Natural killer cell treated with Interleukin-12 subunit alpha and Interleukin-12 subunit beta and Interleukin-15 and Interleukin-18, amount 100 ng/mL, for 72 hours (primary cell): ENCODE results near the gene SUN1. TPM values are rescaled to one million over a fixed set of nuclear protein-coding genes. Genes with fewer than 3 reads are reported as not detected.

Source experiments
- ATAC-seq, 2 donors: fragments of 150-1000 bp; cut with Tn5 transposase in 1 of 2; sonication (Bioruptor Pico), chemical (Tn5 transposase) in 1 of 2; 2 replicates each; pipeline ENCODE4 v1.10.0; 2021
- DNase-seq: peaks from one replicate; pipeline ENCODE4 v3.0.0; 2022; ENCODE audit warnings: low spot score
- H3K27ac Mint-ChIP-seq, 2 donors: 1 replicate in 1 of 2; 2 replicates in 1 of 2; pipeline ENCODE4 v1.8.0; 2022; ENCODE audit warnings: mixed read lengths in 2 of 2, mild to moderate bottlenecking in 1 of 2, moderate library complexity in 1 of 2
- H3K27me3 Mint-ChIP-seq, 2 donors: 1 replicate in 1 of 2; 2 replicates in 1 of 2; pipeline ENCODE4 v1.8.0; 2022; ENCODE audit warnings: mixed read lengths in 2 of 2
- H3K36me3 Mint-ChIP-seq: one replicate; pipeline ENCODE4 v1.8.0; 2022; ENCODE audit warnings: mixed read lengths
- H3K4me1 Mint-ChIP-seq, 2 donors: 1 replicate in 1 of 2; 2 replicates in 1 of 2; pipeline ENCODE4 v1.8.0; 2022; ENCODE audit warnings: low read depth in 2 of 2, mixed read lengths in 2 of 2, mild to moderate bottlenecking in 1 of 2
- H3K4me3 Mint-ChIP-seq: one replicate; pipeline ENCODE4 v1.8.0; 2022; ENCODE audit warnings: mixed read lengths
- H3K9me3 Mint-ChIP-seq: 2 replicates; pipeline ENCODE4 v1.8.0; 2022; ENCODE audit warnings: mixed read lengths
- total RNA-seq, 2 donors: library from RNA; stranded (reverse); gene quantifications; one replicate each; pipeline ENCODE4 v1.2.3, GENCODE V29; 2022

SUN1 gene
- total RNA-seq, 2 donors from 2014 or later, result 34.3 to 50.4 TPM

DNA sequence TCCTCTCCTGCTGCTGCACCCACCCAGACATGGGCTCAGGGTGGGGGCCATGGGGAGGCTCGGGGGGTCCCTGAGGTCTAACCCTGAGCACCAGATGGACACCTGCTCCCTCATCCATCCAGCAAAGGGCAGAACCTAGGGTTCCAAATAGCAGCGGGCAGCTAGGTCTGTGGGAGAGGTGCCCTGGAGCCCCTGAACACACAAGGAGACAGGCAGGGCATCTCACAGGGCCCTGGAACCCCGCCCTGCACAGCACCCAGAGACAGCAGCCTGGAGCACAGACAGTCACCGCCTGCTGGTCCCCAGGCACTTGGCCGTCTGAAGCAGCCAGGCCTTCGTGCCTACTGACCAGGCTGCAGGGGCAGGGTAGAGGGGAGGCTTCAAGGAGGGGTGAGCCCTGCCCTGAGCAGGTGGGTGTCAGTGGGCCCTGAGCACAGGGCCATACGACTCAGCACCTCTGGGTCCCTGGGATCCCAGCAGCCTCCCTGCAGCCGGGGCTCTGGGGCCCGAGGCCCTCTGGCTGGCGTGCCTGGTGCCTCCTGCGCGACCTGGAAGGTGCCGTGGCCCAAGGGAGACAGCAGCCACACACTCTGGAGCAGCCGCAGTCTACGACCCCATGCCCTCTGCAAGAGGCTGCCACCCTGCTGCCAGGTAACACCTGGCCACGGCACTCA is 82.4 kb downstream of the SUN1 start:
- Mint-ChIP-seq H3K27ac (no peak overlapping the region), H3K4me3 (no peak overlapping the region), H3K9me3 (peaks cover 3% of the 10 kb centered on the region), H3K4me1 (peaks cover 11 to 40% of the 10 kb centered on the region in 2 donors), H3K36me3 (no peaks in the 10 kb centered on the region), H3K27me3 (no peaks in the 10 kb centered on the region)
- ATAC-seq, result no peak
- peak; percentile 32 for DNase-seq

DNA sequence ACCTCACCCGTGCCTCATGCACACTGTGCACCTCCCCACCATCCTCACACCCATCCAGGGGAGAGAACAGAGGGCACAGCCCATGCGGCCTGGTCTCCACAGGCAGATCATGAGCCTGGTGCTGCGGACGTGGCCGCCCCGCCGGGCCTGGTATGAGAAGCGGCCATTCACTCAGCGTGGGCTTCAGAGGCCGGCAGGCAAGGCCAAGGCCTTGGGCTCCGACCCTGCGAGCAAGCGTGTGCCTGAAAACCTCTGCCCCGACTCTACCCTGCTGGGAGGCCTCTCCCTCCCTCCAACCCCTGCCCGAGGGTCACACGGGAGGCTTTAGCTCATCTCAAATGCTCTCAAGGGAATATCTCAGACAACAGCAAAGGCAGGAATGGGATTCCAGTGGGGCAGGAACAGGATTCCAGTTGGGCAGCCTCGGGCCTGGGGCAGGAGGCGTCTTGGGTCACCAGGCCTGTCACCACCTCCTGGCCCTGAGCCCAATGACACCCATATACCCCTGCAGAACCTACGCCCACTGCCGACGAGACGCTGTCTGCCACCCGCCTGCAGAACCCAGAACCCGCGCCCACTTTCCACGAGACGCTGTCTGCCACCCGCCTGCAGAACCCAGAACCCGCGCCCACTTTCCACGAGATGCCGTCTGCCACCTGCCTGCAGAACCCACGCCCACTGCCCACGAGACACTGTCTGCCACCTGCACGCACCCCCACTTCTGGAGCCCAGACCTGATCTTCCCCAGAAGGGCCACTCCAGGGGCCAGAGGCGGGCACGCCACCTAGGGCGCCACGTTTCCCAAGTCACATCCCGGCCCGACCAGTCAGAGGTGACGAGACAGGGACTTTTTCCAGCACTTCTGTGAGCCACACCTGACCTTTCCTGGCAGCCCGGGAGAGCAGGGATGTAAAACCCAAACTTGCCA is 83.3 kb downstream of the SUN1 start:
- Mint-ChIP-seq H3K4me3 (no peak overlapping the region), H3K9me3 (peaks cover 3% of the 10 kb centered on the region), H3K27ac (peak overlapping the region in 1 of 2 donors; percentile 56), H3K4me1 (peaks cover 11 to 33% of the 10 kb centered on the region in 2 donors), H3K27me3 (no peaks in the 10 kb centered on the region), H3K36me3 (no peaks in the 10 kb centered on the region)
- ATAC-seq (peak; percentile 8 to 21), DNase-seq (peak; percentile 55)

DNA sequence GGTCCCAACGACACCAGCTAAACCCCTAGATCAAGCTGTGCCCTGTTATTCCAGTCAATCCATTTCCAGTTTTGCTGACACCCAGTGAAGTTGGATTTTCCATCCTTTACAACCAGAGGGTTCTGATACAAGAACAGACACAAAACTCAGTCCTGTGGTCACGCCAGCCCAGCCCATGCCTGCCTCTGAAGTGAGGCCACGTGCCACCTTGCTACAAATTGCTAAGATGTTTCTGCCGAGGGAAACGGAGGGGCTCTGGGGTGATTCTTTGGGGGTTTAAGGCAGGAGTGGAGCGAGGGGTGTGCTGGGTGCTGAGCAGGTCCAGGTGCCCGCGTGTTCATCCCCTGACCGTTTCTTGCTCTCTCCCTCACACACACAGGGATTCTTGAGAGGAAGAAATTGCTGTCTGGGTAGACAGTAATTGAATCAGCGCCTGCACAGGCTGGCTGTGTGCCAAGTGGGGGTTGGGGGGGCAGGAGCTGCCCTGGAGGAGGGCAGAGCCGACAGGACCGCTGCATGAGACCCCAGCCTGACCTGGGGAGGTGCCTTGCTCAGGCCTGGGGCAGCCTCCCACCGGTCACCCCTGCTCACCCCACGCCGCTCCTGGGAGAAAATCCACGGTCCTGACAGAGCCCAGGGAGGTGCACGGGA is 84.1 kb downstream of the SUN1 start:
- ATAC-seq (no peak), DNase-seq (peak; percentile 22)
- Mint-ChIP-seq H3K27ac (peak overlapping the region in 1 of 2 donors; percentile 56), H3K4me3 (no peak overlapping the region), H3K36me3 (no peaks in the 10 kb centered on the region), H3K4me1 (peaks cover 19 to 41% of the 10 kb centered on the region in 2 donors), H3K27me3 (no peaks in the 10 kb centered on the region), H3K9me3 (peaks cover 3% of the 10 kb centered on the region)

DNA sequence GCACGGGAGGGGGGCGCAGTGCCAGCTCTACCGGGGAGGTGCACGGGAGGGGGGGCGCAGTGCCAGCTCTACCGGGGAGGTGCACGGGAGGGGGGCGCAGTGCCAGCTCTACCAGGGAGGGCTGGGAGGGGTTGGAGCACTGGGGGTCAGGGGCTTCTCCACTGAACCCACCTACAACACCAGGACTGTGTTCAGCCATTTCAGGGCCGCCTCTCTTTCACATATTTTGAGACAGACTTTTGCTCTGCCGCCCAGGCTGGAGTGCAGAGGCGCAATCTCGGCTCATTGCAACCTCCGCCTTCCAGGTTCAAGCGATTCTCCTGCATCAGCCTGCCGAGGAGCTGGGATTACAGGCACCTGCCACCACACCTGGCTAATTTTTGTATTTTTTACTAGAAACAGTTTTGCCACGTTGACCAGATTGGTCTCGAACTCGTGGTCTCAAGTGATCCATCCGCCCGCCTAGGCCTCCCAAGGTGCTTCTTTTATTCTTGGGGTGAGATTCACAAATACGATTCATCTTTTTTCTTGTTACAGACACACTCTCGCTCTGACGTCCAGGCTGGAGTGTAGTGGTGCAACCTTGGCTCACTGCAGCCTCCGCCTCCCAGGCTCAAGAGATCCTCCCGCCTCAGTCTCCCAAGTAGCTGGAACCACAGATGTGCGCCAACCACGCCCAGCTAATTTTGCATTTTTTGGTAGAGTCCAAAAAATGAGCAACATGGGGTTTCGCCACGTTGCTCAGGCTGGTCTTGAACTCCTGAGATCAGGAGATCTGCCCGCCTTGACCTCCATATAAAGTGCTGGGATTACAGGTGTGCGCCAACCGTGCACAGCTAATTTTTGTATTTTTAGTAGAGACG is 85.2 kb downstream of the SUN1 start:
- Mint-ChIP-seq H3K36me3 (no peaks in the 10 kb centered on the region), H3K4me3 (no peak overlapping the region), H3K27me3 (no peaks in the 10 kb centered on the region), H3K9me3 (peaks cover 3% of the 10 kb centered on the region), H3K4me1 (peaks cover 21 to 43% of the 10 kb centered on the region in 2 donors), H3K27ac (peak overlapping the region in 1 of 2 donors; percentile 59)
- ATAC-seq, result no peak
- DNase-seq, result peak; percentile 35

- Mint-ChIP-seq H3K27me3 (no peaks in the 10 kb centered on the region), H3K4me1 (peaks cover 21 to 45% of the 10 kb centered on the region in 2 donors), H3K36me3 (no peaks in the 10 kb centered on the region), H3K9me3 (peaks cover 3% of the 10 kb centered on the region), H3K4me3 (no peak overlapping the region), H3K27ac (peak overlapping the region in 1 of 2 donors; percentile 59)
- DNase-seq (peak; percentile 26), ATAC-seq (no peak)
Observed at GRCh38 chr7:918118-918425, 85.8 kb downstream of the SUN1 start.

DNA sequence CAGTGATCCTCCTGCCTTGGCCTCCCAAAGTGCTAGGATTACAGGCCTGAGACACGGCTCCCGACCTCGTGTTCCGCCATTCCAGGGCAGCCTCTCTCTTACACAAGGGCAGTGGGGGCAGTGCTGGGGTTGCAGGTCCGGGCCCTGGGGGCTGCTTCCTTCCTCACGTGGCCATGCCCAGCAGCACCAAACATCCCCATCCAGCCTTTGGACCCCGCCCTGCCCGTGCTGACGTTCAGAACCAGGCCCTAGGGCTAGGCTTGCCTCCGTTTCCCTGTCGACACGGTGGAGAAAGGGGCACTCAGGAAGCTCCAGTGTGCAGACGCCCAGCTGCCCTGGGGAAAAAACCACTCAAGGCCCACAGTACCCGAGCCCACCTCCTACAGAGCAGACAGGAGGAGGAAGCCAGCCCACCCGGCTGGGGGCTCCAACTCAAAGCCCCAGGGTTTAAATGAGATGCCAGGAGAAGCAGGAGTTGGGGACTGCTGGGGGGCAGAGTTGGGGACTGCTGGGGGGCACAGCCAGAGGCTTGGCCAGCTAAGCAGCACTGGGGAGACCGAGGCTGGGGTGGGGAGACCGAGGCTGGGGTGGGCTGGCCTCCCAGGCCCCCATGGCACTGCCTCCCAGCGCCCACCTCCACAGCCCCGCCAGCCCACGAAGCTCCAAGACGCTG is 86.3 kb downstream of the SUN1 start:
- Mint-ChIP-seq H3K27me3 (no peaks in the 10 kb centered on the region), H3K4me1 (peaks cover 21 to 47% of the 10 kb centered on the region in 2 donors), H3K27ac (no peak overlapping the region), H3K36me3 (no peaks in the 10 kb centered on the region), H3K4me3 (no peak overlapping the region), H3K9me3 (peaks cover 3% of the 10 kb centered on the region)
- DNase-seq (peak; percentile 51), ATAC-seq (no peak)

- peaks cover 21 to 47% of the 10 kb centered on the region in 2 donors for H3K4me1 Mint-ChIP-seq
- DNase-seq (no peak), ATAC-seq (no peak)
Observed at GRCh38 chr7:919114-919442, 86.8 kb downstream of the SUN1 start.

DNA sequence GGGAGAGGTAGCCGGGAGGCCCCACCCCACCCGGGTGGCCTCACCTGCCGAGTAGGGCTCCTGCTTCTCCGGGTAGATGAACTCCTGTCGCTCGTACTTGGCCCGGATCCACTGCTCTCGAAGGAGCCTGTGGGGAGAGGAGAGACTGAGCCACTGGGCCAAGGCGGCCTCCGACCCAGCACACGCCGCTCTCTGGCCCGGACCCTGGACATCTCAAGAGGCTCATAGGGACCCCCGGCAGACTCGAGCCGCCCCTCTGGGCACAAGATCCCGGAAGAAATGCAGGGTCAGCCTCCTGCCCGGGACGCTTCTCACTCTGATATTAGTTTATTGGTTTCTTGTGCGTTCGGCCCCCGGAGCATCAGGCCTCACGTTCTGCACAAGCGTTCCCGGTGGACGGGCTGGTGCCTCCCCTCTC is 87.7 kb downstream of the SUN1 start:
- no peak for ATAC-seq
- H3K9me3 Mint-ChIP-seq, result peaks cover 3% of the 10 kb centered on the region

More at GRCh38 chr7:919114-919442, 86.8 kb downstream of the SUN1 start:
- Mint-ChIP-seq H3K27me3 (no peaks in the 10 kb centered on the region), H3K27ac (peak overlapping the region in 1 of 2 donors; percentile 93), H3K9me3 (peaks cover 3% of the 10 kb centered on the region), H3K4me3 (peak overlapping the region; percentile 37), H3K36me3 (no peaks in the 10 kb centered on the region)

DNA sequence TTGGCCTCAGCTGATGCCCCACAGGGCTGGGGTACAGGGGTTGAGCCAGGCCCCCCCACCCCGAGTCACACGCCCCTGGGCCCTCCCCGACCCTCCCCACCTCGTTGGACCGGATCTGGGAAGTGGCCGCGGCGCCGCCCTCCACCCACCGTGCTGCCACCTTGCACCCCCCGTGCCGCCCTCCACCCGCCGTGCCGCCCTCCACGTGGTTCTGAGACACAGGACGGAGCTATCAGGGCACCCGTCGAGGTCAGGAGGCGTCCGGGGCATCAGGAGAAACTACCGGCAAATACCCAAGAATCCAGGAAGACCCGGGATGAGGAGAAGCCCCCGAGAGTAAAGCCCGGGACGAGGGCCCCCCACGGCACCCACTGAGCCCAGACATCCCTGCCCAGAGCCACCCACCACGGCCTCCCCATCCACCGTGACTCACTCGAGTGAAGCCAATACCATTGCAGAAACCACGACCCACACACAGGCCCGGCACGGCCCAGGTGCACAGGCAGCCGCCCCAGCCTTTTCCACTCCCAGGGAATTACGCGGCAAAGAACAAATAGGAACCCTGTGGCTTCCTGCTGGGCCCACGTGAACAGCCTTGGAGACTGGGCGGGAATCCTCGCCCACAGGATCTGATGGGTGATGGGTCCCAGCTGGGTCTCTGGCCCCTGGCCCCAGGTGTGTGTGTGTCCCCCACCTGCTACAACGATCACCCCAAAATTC is 88.2 kb downstream of the SUN1 start:
- Mint-ChIP-seq H3K27ac (peak overlapping the region; percentile 74 to 96), H3K9me3 (peaks cover 3% of the 10 kb centered on the region), H3K4me1 (peaks cover 22 to 50% of the 10 kb centered on the region in 2 donors), H3K27me3 (no peaks in the 10 kb centered on the region), H3K36me3 (no peaks in the 10 kb centered on the region), H3K4me3 (peak overlapping the region; percentile 44)
- ATAC-seq (no peak), DNase-seq (peak; percentile 59)

More for the DNA sequence above, 87.7 kb downstream of the SUN1 start:
- peak overlapping the region in 1 of 2 donors; percentile 93 for H3K27ac Mint-ChIP-seq
- DNase-seq, result peak; percentile 47
- H3K4me3 Mint-ChIP-seq, result no peak overlapping the region
- H3K27me3 Mint-ChIP-seq, result no peaks in the 10 kb centered on the region
- no peaks in the 10 kb centered on the region for H3K36me3 Mint-ChIP-seq
- peaks cover 21 to 54% of the 10 kb centered on the region in 2 donors for H3K4me1 Mint-ChIP-seq

- H3K4me1 Mint-ChIP-seq, result peaks cover 23 to 48% of the 10 kb centered on the region in 2 donors
- peak overlapping the region; percentile 44 for H3K4me3 Mint-ChIP-seq
- DNase-seq (peak; percentile 57), ATAC-seq (no peak)
- H3K36me3 Mint-ChIP-seq, result no peaks in the 10 kb centered on the region
- H3K27me3 Mint-ChIP-seq, result no peaks in the 10 kb centered on the region
- peaks cover 3% of the 10 kb centered on the region for H3K9me3 Mint-ChIP-seq
- H3K27ac Mint-ChIP-seq, result peak overlapping the region; percentile 74 to 96
Observed at GRCh38 chr7:921071-921461, 88.8 kb downstream of the SUN1 start.

GRCh38 chr7:921581-922333 is 89.5 kb downstream of the SUN1 start:
- H3K36me3 Mint-ChIP-seq, result no peaks in the 10 kb centered on the region
- H3K27ac Mint-ChIP-seq, result peak overlapping the region; percentile 74 to 96
- H3K4me3 Mint-ChIP-seq, result peak overlapping the region; percentile 44
- DNase-seq (peak; percentile 62), ATAC-seq (no peak)
- H3K27me3 Mint-ChIP-seq, result no peaks in the 10 kb centered on the region
- H3K9me3 Mint-ChIP-seq, result peaks cover 3% of the 10 kb centered on the region
- peaks cover 21 to 43% of the 10 kb centered on the region in 2 donors for H3K4me1 Mint-ChIP-seq
